ENCODE results near the gene HMGN2.

GRCh38 chr1:26477446-26478152, 5.4 kb downstream of the HMGN2 start:
- TF ChIP-seq, protein P1, sequence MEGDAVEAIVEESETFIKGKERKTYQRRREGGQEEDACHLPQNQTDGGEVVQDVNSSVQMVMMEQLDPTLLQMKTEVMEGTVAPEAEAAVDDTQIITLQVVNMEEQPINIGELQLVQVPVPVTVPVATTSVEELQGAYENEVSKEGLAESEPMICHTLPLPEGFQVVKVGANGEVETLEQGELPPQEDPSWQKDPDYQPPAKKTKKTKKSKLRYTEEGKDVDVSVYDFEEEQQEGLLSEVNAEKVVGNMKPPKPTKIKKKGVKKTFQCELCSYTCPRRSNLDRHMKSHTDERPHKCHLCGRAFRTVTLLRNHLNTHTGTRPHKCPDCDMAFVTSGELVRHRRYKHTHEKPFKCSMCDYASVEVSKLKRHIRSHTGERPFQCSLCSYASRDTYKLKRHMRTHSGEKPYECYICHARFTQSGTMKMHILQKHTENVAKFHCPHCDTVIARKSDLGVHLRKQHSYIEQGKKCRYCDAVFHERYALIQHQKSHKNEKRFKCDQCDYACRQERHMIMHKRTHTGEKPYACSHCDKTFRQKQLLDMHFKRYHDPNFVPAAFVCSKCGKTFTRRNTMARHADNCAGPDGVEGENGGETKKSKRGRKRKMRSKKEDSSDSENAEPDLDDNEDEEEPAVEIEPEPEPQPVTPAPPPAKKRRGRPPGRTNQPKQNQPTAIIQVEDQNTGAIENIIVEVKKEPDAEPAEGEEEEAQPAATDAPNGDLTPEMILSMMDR (IDR thresholded peaks at IDR 0.05 in 4 of 5, conservative IDR thresholded peaks at IDR 0.05 in 1 of 5): no peak
- no peak for TF ChIP-seq POLR2A (IDR thresholded peaks at IDR 0.05)

All from gastrocnemius medialis (tissue), 4 donors.